GM21526 (cell line): Measurements from ENCODE around the gene ENTPD6.

Source experiments
- ATAC-seq: cut with Tn5 transposase; IDR thresholded peaks from one replicate; pipeline ENCODE4 v1.9.1; 2021; ENCODE audit warnings: moderate library complexity; ENCODE audit not compliant: unreplicated experiment, low FRiP score

Gene ENTPD6

GRCh38 chr20:25207149-25207959, 11.8 kb downstream of the ENTPD6 start:
- no peak for ATAC-seq

- no peak for ATAC-seq
These were observed 12.5 kb downstream of the ENTPD6 start for GRCh38 chr20:25207960-25208534.

- ATAC-seq: no peak
These were observed 13.9 kb downstream of the ENTPD6 start for GRCh38 chr20:25209400-25209799.

GRCh38 chr20:25209911-25210310, 14.4 kb downstream of the ENTPD6 start:
- no peak for ATAC-seq

- ATAC-seq: no peak
These were observed 15.8 kb downstream of the ENTPD6 start for GRCh38 chr20:25211273-25211672.

- no peak for ATAC-seq
These were observed 16.7 kb downstream of the ENTPD6 start for GRCh38 chr20:25212242-25212641.

GRCh38 chr20:25213566-25214425, 18.3 kb downstream of the ENTPD6 start:
- no peak for ATAC-seq

- no peak for ATAC-seq
These were observed 18.9 kb downstream of the ENTPD6 start for GRCh38 chr20:25214426-25214790.

GRCh38 chr20:25214819-25215218, 19.3 kb downstream of the ENTPD6 start:
- ATAC-seq: no peak

GRCh38 chr20:25215521-25215920, 20.0 kb downstream of the ENTPD6 start:
- no peak for ATAC-seq

- no peak for ATAC-seq
These were observed 20.9 kb downstream of the ENTPD6 start for GRCh38 chr20:25216199-25216945.

- no peak for ATAC-seq
These were observed 21.9 kb downstream of the ENTPD6 start for GRCh38 chr20:25217161-25218108.

- no peak for ATAC-seq
These were observed 22.6 kb downstream of the ENTPD6 start for GRCh38 chr20:25218109-25218486.

GRCh38 chr20:25218492-25218891, 23.0 kb downstream of the ENTPD6 start:
- ATAC-seq: no peak

GRCh38 chr20:25219365-25219764, 23.9 kb downstream of the ENTPD6 start:
- no peak for ATAC-seq

- ATAC-seq: no peak
These were observed 24.7 kb downstream of the ENTPD6 start for GRCh38 chr20:25220021-25220730.

GRCh38 chr20:25220810-25221591, 25.5 kb downstream of the ENTPD6 start:
- ATAC-seq: no peak
